HepG2 (cell line): Measurements from ENCODE around the gene TRA2B. TPM values are rescaled to one million over a fixed set of nuclear protein-coding genes. Genes with fewer than 3 reads are reported as not detected.

Experiments used
- ATAC-seq: fragments of 200-7000 bp; cut with Tn5 transposase; 3 replicates; pipeline ENCODE4 v1.9.1; 2020; ENCODE audit warnings: mild to moderate bottlenecking, moderate library complexity
- BruUV-seq: library from RNA; stranded (reverse); fragments of 400-500 nt; replicated peaks from 2 replicates; lab custom pipeline; 2021; lab: Mats Ljungman, UMichigan
- CTCF ChIA-PET: fragments of 300-600 bp; formaldehyde crosslinking; extraction: SDS; loops from one replicate; lab custom pipeline; 2021; ENCODE audit warnings: low total read pairs, inconsistent platforms, low intra/inter-chr PET ratio; lab: Yijun Ruan, JAX
- POLR2A ChIA-PET: fragments of 350-600 bp; sonication (Branson Sonifier 250); formaldehyde crosslinking; loops from one replicate; lab custom pipeline; 2020; ENCODE audit warnings: antibody characterized with exemption, inconsistent platforms; lab: Yijun Ruan, JAX
- DNase-seq: peaks from one replicate; pipeline ENCODE4 v3.0.0-alpha.2; 2015; ENCODE audit warnings: low spot score
- FAIRE-seq: peaks from 3 replicates; lab custom pipeline; 2011; peaks lifted over from hg19 to GRCh38; lab: Jason Lieb, UNC
- H2AFZ ChIP-seq: one replicate; pipeline ENCODE4 v1.6.1; 2011; ENCODE audit warnings: low read length, inconsistent platforms
- H3K27ac ChIP-seq: fragments of 300-600 bp; 3 replicates; pipeline ENCODE4 v1.8.0; 2011; ENCODE audit warnings: mixed run types, mild to moderate bottlenecking, mixed read lengths, low read length, inconsistent platforms; ENCODE audit not compliant: insufficient read depth; ENCODE audit errors: extremely low read length
- H3K27me3 ChIP-seq, 2 experiments: fragments of 200-600 bp in 1 of 2; 2 replicates in 1 of 2; 3 replicates in 1 of 2; pipeline versions ENCODE4 v1.6.0 to v1.8.0; 2011; ENCODE audit warnings: low read length in 2 of 2, mild to moderate bottlenecking in 2 of 2, moderate library complexity in 2 of 2, inconsistent platforms in 1 of 2; ENCODE audit not compliant: insufficient read depth in 2 of 2, control insufficient read depth in 1 of 2
- H3K36me3 ChIP-seq, 2 experiments: fragments of 200-600 bp in 1 of 2; replicated peaks in 1 of 2; 2 replicates in 1 of 2; 3 replicates in 1 of 2; pipeline versions ENCODE4 v1.5.1 to v1.8.0; 2011; ENCODE audit warnings: low read length in 2 of 2, inconsistent platforms in 1 of 2; ENCODE audit not compliant: insufficient read depth in 2 of 2, control insufficient read depth in 1 of 2
- H3K4me1 ChIP-seq: 2 replicates; pipeline ENCODE4 v1.5.1; 2012; ENCODE audit warnings: low read length, inconsistent platforms; ENCODE audit not compliant: insufficient read depth
- H3K4me2 ChIP-seq: 2 replicates; pipeline ENCODE4 v1.6.0; 2011; ENCODE audit warnings: low read depth, low read length, inconsistent platforms
- H3K4me3 ChIP-seq, 3 experiments: fragments of 200-600 bp in 1 of 3; sonication (generic), shearing (Covaris generic) in 1 of 3; replicated peaks in 1 of 3; 2 replicates each; pipeline ENCODE4 v1.5.1; 2011 to 2016; ENCODE audit warnings: low read length in 3 of 3, inconsistent platforms in 2 of 3, low read depth in 2 of 3, mild to moderate bottlenecking in 2 of 3, control low read depth in 1 of 3, mixed read lengths in 1 of 3; ENCODE audit not compliant: insufficient read depth in 1 of 3
- H3K79me2 ChIP-seq: one replicate; pipeline ENCODE4 v1.6.1; 2011; ENCODE audit warnings: low read length, inconsistent platforms; ENCODE audit not compliant: insufficient read depth
- H3K9ac ChIP-seq: 2 replicates; pipeline ENCODE4 v1.6.0; 2011; ENCODE audit warnings: mild to moderate bottlenecking, low read depth, low read length, inconsistent platforms; ENCODE audit not compliant: insufficient read depth
- H3K9me3 ChIP-seq: 2 replicates; pipeline ENCODE4 v1.5.1; 2012; ENCODE audit warnings: mild to moderate bottlenecking, low read length
- H4K20me1 ChIP-seq: 2 replicates; pipeline ENCODE4 v1.6.0; 2011; ENCODE audit warnings: inconsistent platforms, mild to moderate bottlenecking, low read length, moderate library complexity; ENCODE audit not compliant: insufficient read depth
- AGO2 ChIP-seq: fragments of 200-400 bp; formaldehyde crosslinking; optimal IDR thresholded peaks from 2 replicates; pipeline ENCODE3; 2017; ENCODE audit warnings: mild to moderate bottlenecking, low read depth, low read length, moderate library complexity
- CREM ChIP-seq, 2 experiments: sonication (generic) in 1 of 2; formaldehyde crosslinking in 1 of 2; IDR thresholded peaks; 2 replicates each; pipeline versions ENCODE4 v1.4.0 to v1.6.1; 2016 to 2020; ENCODE audit warnings: antibody characterized with exemption in 1 of 2, mild to moderate bottlenecking in 1 of 2, missing genetic modification reagents in 1 of 2
- MAFF ChIP-seq: IDR thresholded peaks from 2 replicates; pipeline ENCODE4 v1.6.1; 2011; ENCODE audit warnings: low read depth, low read length, improper control_type of control experiment
- MAFK ChIP-seq, 2 experiments: IDR thresholded peaks in 1 of 2; conservative IDR thresholded peaks in 1 of 2; 2 replicates each; pipeline ENCODE4 v1.6.1; 2011; ENCODE audit warnings: improper control_type of control experiment in 2 of 2, low read length in 2 of 2
- MBD4 ChIP-seq: IDR thresholded peaks from 2 replicates; pipeline ENCODE4 v1.6.1; 2012; ENCODE audit warnings: low read length, inconsistent platforms, borderline replicate concordance
- RBM22 ChIP-seq: fragments of 200-400 bp; formaldehyde crosslinking; optimal IDR thresholded peaks from 2 replicates; pipeline ENCODE3; 2017; ENCODE audit warnings: mild to moderate bottlenecking, low read length, moderate library complexity
- ZNF331 ChIP-seq: sonication (generic); formaldehyde crosslinking; IDR thresholded peaks from 2 replicates; pipeline ENCODE4 v1.4.0; 2020; ENCODE audit warnings: missing genetic modification reagents
- ZNF720 ChIP-seq: sonication (generic); formaldehyde crosslinking; IDR thresholded peaks from 2 replicates; pipeline ENCODE4 v1.4.0; 2020; ENCODE audit warnings: missing genetic modification reagents
- WGBS: methylation state at CpG from one replicate; pipeline ENCODE4 v1.1.6; 2017; ENCODE audit warnings: low lambda C conversion rate; 5-methylcytosine and 5-hydroxymethylcytosine counted together
- in situ Hi-C: cut with HindIII; loops from 2 replicates; pipeline ENCODE4 v1.10.0; 2017; ENCODE audit warnings: low pct_unique_long_range_greater_than_20kb; ENCODE audit not compliant: extremely low pct_ligation_motif_present
- intact Hi-C: fragments of 100-400 bp; cut with micrococcal nuclease; formaldehyde crosslinking; loops from one replicate; pipeline ENCODE4 v1.10.0; 2022; ENCODE audit not compliant: unreplicated experiment
- polyA plus RNA-seq, 8 experiments: library from polyadenylated mRNA; depleted of rRNA in 3 of 8; stranded (reverse) in 7 of 8; unstranded in 1 of 8; fragments of >200 nt; fragmentation: Illumina TruSeq in 4 of 8; extraction: Trizol in 4 of 8; gene quantifications; 2 replicates each; pipeline versions ENCODE4 v1.2.1 to v1.2.3, GENCODE V29; 2011 to 2016; ENCODE audit warnings: low read depth in 4 of 8, missing spikeins in 1 of 8, mixed read lengths in 1 of 8; ENCODE audit not compliant: insufficient read depth in 1 of 8
- total RNA-seq, 5 experiments: library from RNA; depleted of rRNA; stranded (reverse); fragments of >200 nt; fragmentation: Illumina TruSeq; extraction: Trizol; gene quantifications; 2 replicates each; pipeline ENCODE4 v1.2.3, GENCODE V29; 2016; ENCODE audit warnings: low read depth in 1 of 5

The TRA2B gene
- total and polyA plus RNA-seq, 2 of the 13 experiments (the other 11 are each of a cell fraction or from before 2014, with no cell fraction given) = 105 to 241 TPM

- peaks cover 1 to 20% of the 10 kb centered on the region in 2 experiments; a peak in 4 of 5 replicates for H3K36me3 ChIP-seq
- CTCF ChIA-PET = no interaction called here
- no TSS peak for BruUV-seq
- peak overlapping the region; percentile 85 to 97 (median 95); a peak in 5 of 6 replicates for H3K4me3 ChIP-seq
- in situ Hi-C loops = no loop called here
- peaks cover 77% of the 10 kb centered on the region for H4K20me1 ChIP-seq
- H2AFZ ChIP-seq = no peak overlapping the region
- H3K27ac ChIP-seq = no peak overlapping the region
- DNase-seq = no peak
- H3K79me2 ChIP-seq = peaks cover 87% of the 10 kb centered on the region
- TF ChIP-seq MAFK (conservative IDR thresholded peaks at IDR 0.05 in 1 of 2, IDR thresholded peaks at IDR 0.05 in 1 of 2; ENCODE audit: low read length in 2 of 2) = peak; percentile 11 to 31; a peak in 3 of 4 replicates
- TF ChIP-seq ZNF720 = no peak
- TF ChIP-seq ZNF331 (CRISPR knock-in tag) = no peak
- 0 out of 2 replicates have a peak, but pooled peaks have one; percentile 11 for TF ChIP-seq MAFF
- 0 out of 2 replicates have a peak, but pooled peaks have one; percentile 1 for TF ChIP-seq MBD4
- peak; percentile 77 for TF ChIP-seq RBM22
- H3K9me3 ChIP-seq = no peaks in the 10 kb centered on the region
- ATAC-seq = no peak
- POLR2A ChIA-PET = interaction anchor here (0.9 kb wide), 1 partner anchor 9 kb away, joined by 3 read pairs; no protein-coding TSS in a partner anchor
- H3K4me2 ChIP-seq = peak overlapping the region; percentile 73
- no peak for FAIRE-seq
- under 1% methylated on average over 6 of the region's 6 CpGs for WGBS
- peaks cover 53% of the 10 kb centered on the region for H3K4me1 ChIP-seq
- H3K27me3 ChIP-seq = no peaks in the 10 kb centered on the region; a peak in 1 of 5 replicates
- intact Hi-C loops = no loop called here
- H3K9ac ChIP-seq = peak overlapping the region; percentile 99
Observed at GRCh38 chr3:185934174-185934557, 3.6 kb downstream of the TRA2B start.

- Histone ChIP-seq H3K9ac (peak overlapping the region; percentile 99), H4K20me1 (peaks cover 83% of the 10 kb centered on the region), H3K27ac (no peak overlapping the region), H3K9me3 (no peaks in the 10 kb centered on the region), H2AFZ (no peak overlapping the region), H3K4me2 (peak overlapping the region; percentile 73), H3K4me3 (peak overlapping the region; percentile 85 to 97 (median 95); a peak in 5 of 6 replicates), H3K79me2 (peaks cover 93% of the 10 kb centered on the region)
- POLR2A ChIA-PET = interaction anchor here (0.9 kb wide), 1 partner anchor 9 kb away, joined by 3 read pairs; no protein-coding TSS in a partner anchor
- in situ Hi-C loops = no loop called here
- BruUV-seq = no TSS peak
- DNase-seq = no peak
- intact Hi-C loops = no loop called here
- no peak for FAIRE-seq
- CTCF ChIA-PET = no interaction called here
- no peak for TF ChIP-seq MAFK (conservative IDR thresholded peaks at IDR 0.05 in 1 of 2, IDR thresholded peaks at IDR 0.05 in 1 of 2; ENCODE audit: low read length in 2 of 2)
- TF ChIP-seq CREM (IDR thresholded peaks at IDR 0.05) = peak; percentile 21; the same call in 1 of the 2 replicates
- no peak for TF ChIP-seq CREM (CRISPR knock-in tag; IDR thresholded peaks at IDR 0.05)
- TF ChIP-seq AGO2 = peak; percentile 7
- TF ChIP-seq, all 625 proteins: peak for 2
- no peak for ATAC-seq
- peaks cover 59% of the 10 kb centered on the region for H3K4me1 ChIP-seq
- no peaks in the 10 kb centered on the region; a peak in 1 of 5 replicates for H3K27me3 ChIP-seq
- H3K36me3 ChIP-seq = peaks cover 1 to 26% of the 10 kb centered on the region in 2 experiments; a peak in 4 of 5 replicates
Observed at GRCh38 chr3:185933374-185934173, 4.2 kb downstream of the TRA2B start.
